Measurements from ENCODE around the gene PELI2. TPM values are rescaled to one million over a fixed set of nuclear protein-coding genes. Genes with fewer than 3 reads are reported as not detected.

Gene PELI2
- total RNA-seq, 1 experiment from 2014 or later, result 19.5 TPM

DNA sequence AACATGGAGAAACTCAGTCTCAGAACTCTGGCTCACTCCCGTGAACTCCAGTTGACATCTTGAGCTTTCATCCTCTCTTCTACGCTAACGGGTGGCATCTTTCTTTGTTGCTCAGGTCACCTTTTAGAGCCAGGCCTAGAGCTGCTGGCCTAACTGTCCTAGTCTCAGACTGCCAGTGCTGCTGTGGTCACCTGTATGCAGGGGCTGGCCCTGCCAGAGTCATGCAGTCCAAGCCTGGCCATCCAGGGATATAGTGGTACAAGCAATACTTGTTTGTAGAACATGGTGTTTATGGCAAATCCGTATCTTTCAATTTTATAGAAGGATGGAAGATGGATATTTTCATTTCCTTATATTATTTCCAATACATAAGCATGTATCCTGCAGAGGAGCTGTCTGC, 117.2 kb downstream of the PELI2 start:
- BruUV-seq (replicated peaks), result no TSS peak
- no peak for DNase-seq
- H3K4me3 Mint-ChIP-seq (ENCODE audit: low read depth, unreplicated experiment), result no peak overlapping the region
- TF ChIP-seq, protein P1, sequence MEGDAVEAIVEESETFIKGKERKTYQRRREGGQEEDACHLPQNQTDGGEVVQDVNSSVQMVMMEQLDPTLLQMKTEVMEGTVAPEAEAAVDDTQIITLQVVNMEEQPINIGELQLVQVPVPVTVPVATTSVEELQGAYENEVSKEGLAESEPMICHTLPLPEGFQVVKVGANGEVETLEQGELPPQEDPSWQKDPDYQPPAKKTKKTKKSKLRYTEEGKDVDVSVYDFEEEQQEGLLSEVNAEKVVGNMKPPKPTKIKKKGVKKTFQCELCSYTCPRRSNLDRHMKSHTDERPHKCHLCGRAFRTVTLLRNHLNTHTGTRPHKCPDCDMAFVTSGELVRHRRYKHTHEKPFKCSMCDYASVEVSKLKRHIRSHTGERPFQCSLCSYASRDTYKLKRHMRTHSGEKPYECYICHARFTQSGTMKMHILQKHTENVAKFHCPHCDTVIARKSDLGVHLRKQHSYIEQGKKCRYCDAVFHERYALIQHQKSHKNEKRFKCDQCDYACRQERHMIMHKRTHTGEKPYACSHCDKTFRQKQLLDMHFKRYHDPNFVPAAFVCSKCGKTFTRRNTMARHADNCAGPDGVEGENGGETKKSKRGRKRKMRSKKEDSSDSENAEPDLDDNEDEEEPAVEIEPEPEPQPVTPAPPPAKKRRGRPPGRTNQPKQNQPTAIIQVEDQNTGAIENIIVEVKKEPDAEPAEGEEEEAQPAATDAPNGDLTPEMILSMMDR (IDR thresholded peaks at IDR 0.05; ENCODE audit: unreplicated experiment), result no peak
- peaks cover 3% of the 10 kb centered on the region for H3K9me3 Mint-ChIP-seq (ENCODE audit: low read depth, unreplicated experiment)
- no peaks in the 10 kb centered on the region for H3K4me1 Mint-ChIP-seq (ENCODE audit: low read depth, unreplicated experiment)
- intact Hi-C loops (cut with micrococcal nuclease; ENCODE audit: unreplicated experiment), result no loop called here
- no peak overlapping the region for H3K27ac Mint-ChIP-seq (ENCODE audit: unreplicated experiment)
- CTCF ChIA-PET, result interaction anchor here (0.5 kb wide), 1 partner anchor 1461 kb away, joined by 11 read pairs; no protein-coding TSS in a partner anchor
- no peaks in the 10 kb centered on the region for H3K27me3 Mint-ChIP-seq (ENCODE audit: unreplicated experiment)
- H3K36me3 Mint-ChIP-seq (ENCODE audit: insufficient read depth, unreplicated experiment), result no peaks in the 10 kb centered on the region

DNA sequence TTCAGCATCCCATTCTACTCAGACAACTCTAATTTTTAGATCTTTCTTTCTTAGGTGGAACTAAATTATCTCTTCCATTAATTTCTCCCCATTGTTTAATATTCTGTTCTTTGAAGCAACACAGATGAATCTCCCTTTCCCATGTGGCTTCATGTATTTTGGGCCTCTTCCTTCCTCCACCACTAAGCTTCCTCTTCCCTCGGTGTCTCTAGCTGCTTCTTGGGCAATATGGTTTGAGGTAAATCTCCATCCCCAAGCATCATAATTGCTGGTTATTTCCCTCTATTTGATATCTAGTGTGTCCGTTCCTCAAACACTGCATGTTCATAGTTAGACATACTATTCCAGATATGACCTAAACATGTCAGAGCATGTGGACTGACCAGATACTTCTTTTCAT, 119.2 kb downstream of the PELI2 start:
- H3K4me1 Mint-ChIP-seq (ENCODE audit: low read depth, unreplicated experiment), result no peaks in the 10 kb centered on the region
- H3K27ac Mint-ChIP-seq (ENCODE audit: unreplicated experiment), result no peak overlapping the region
- no TSS peak for BruUV-seq (replicated peaks)
- H3K36me3 Mint-ChIP-seq (ENCODE audit: insufficient read depth, unreplicated experiment), result no peaks in the 10 kb centered on the region
- intact Hi-C loops (cut with micrococcal nuclease; ENCODE audit: unreplicated experiment), result no loop called here
- H3K27me3 Mint-ChIP-seq (ENCODE audit: unreplicated experiment), result no peaks in the 10 kb centered on the region
- H3K9me3 Mint-ChIP-seq (ENCODE audit: low read depth, unreplicated experiment), result no peaks in the 10 kb centered on the region
- H3K4me3 Mint-ChIP-seq (ENCODE audit: low read depth, unreplicated experiment), result no peak overlapping the region
- CTCF ChIA-PET, result no interaction called here
- DNase-seq, result no peak
- TF ChIP-seq, protein P1 (IDR thresholded peaks at IDR 0.05; ENCODE audit: unreplicated experiment), result no peak

GRCh38 chr14:56241461-56241860, 123.2 kb downstream of the PELI2 start:
- Mint-ChIP-seq H3K4me1 (ENCODE audit: low read depth, unreplicated experiment) (no peaks in the 10 kb centered on the region), H3K27ac (ENCODE audit: unreplicated experiment) (no peak overlapping the region)

DNA sequence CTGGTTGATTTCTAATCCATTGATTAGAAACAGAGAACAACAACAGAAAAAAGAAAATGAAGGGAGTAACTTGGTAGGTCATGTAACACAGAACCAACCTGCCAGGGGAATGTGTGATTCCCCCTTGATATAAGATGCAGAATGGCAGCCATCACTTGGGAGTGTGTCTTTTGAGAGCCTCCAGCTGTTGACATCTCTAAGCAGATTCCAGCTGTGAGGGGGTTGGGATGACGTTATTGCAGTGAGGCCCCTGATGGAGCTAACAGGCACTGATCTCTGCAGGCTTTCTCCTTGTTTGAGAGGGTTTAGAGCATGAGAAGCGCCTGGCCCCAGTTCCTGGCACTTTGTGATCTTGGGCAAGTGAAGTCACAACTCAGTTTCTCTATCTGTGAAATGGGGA, 124.9 kb downstream of the PELI2 start:
- Mint-ChIP-seq H3K36me3 (ENCODE audit: insufficient read depth, unreplicated experiment) (no peaks in the 10 kb centered on the region), H3K27ac (ENCODE audit: unreplicated experiment) (no peak overlapping the region), H3K4me3 (ENCODE audit: low read depth, unreplicated experiment) (no peak overlapping the region), H3K4me1 (ENCODE audit: low read depth, unreplicated experiment) (no peaks in the 10 kb centered on the region), H3K9me3 (ENCODE audit: low read depth, unreplicated experiment) (no peaks in the 10 kb centered on the region), H3K27me3 (ENCODE audit: unreplicated experiment) (no peaks in the 10 kb centered on the region)
- intact Hi-C loops (cut with micrococcal nuclease; ENCODE audit: unreplicated experiment), result loop anchor here (10.0 kb wide), 1 partner anchor 538 kb away; no protein-coding TSS in a partner anchor
- CTCF ChIA-PET, result no interaction called here
- no peak for DNase-seq
- TF ChIP-seq, protein P1 (IDR thresholded peaks at IDR 0.05; ENCODE audit: unreplicated experiment), result no peak
- BruUV-seq (replicated peaks), result no TSS peak

More at GRCh38 chr14:56241461-56241860, 123.2 kb downstream of the PELI2 start:
- no peaks in the 10 kb centered on the region for H3K36me3 Mint-ChIP-seq (ENCODE audit: insufficient read depth, unreplicated experiment)
- no TSS peak for BruUV-seq (replicated peaks)
- no peak for DNase-seq
- H3K27me3 Mint-ChIP-seq (ENCODE audit: unreplicated experiment), result no peaks in the 10 kb centered on the region
- no peaks in the 10 kb centered on the region for H3K9me3 Mint-ChIP-seq (ENCODE audit: low read depth, unreplicated experiment)
- TF ChIP-seq, protein P1 (IDR thresholded peaks at IDR 0.05; ENCODE audit: unreplicated experiment), result no peak
- intact Hi-C loops (cut with micrococcal nuclease; ENCODE audit: unreplicated experiment), result loop anchor here (10.0 kb wide), 1 partner anchor 537 kb away; no protein-coding TSS in a partner anchor
- CTCF ChIA-PET, result no interaction called here
- no peak overlapping the region for H3K4me3 Mint-ChIP-seq (ENCODE audit: low read depth, unreplicated experiment)
